Melanocyte of skin (primary cell): ENCODE measurements around the gene FSTL5. TPM values are rescaled to one million over a fixed set of nuclear protein-coding genes. Genes with fewer than 3 reads are reported as not detected.

Experiments used
- total RNA-seq, 2 donors: library from RNA; depleted of rRNA; stranded (reverse); fragments of >200 nt; gene quantifications; 2 replicates each; pipeline ENCODE4 v1.2.3, GENCODE V29; 2012

The FSTL5 gene
- total RNA-seq: under 1 TPM; under 0.01 TPM

DNA sequence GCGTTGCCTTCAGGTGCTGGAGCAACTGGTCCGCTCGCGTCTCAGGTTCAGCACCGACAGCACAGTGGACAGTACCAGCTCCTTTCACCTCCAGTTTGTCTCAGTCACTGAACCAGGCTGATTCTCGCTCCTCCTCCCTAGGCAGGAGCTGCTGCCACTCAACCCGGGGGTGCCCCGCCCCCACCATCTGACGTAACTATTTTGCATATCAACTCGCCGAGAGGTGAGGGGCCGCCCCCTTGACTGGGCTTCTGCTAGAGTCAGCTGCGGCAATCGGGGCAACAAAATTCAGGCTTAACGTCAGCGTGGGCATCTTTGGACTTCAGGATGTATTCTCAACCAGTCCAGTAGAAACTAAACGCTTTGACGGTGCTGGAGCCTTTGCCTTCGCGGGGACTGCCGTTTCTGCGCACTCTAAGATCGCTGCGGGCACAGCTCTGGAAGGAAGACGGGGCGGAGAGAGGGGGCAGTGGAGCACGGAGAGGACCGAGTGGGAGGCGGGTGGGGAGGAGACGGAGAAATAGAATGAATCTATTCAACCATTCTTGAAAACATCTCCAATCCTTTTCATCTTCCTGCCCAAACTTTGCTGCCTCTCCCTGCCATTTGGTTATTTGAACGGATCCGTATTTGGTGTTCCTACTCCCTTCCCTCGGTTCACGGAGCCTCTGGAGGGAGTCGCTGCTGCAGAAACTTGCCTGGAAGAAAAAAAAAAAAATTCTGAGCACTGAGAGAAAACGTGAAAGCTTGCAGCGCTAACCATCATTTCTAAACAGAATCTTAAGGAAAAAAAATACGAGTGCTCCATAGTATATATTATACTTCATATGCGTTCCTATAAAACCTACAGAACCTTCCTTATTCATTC, at the start of gene FSTL5:
FSTL5 (minus strand) TSS at position 109 of the 868 bp plus-strand sequence. CDS start 52,604 bp downstream, outside the sequence.

